ENCODE measurements around the gene SVIL. TPM values are rescaled to one million over a fixed set of nuclear protein-coding genes. Genes with fewer than 3 reads are reported as not detected.
A peak's percentile ranks its signal among the peaks of the same experiment; 100 is the strongest.

SVIL gene
- total RNA-seq, 1 donor, result 36.9 TPM

DNA sequence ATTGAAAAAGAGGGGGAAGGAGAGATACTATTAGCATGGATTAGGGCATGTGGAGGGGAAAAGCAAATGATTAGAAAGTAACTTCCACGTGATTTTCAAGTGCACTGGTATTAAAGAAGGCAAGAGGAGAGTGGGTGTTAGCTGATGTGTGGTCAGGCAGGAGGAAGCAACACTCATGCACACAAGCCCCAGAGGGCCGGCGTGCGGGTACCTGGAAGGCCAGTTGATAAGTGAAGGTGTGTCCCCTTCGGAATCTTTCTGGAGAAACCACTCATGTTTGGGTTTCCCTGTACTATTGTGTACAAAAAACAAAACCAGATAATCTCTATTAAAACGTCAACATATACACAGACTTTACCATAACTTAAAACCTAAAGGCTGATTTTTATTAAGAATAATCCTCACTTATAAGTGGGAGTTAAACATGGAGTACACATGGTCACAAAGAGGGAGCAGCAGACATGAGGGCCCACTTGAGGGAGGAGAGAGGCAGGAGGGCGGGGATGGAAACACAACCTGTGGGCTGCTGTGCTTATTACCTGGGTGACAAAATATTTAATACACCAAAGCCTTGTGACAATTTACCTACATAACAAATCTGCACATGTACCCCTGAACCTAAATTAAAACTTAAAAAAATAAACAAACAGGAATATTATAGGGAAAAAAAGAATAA is 98.9 kb downstream of the SVIL start:
- Histone ChIP-seq H3K27ac (ENCODE audit: low read depth, low read length) (peak overlapping the region; percentile 90), H2AFZ (ENCODE audit: low read length) (peak overlapping the region; percentile 30), H3K79me2 (ENCODE audit: insufficient read depth, low read length) (peaks cover 24% of the 10 kb centered on the region), H3K4me2 (ENCODE audit: insufficient read depth, low read length) (peak overlapping the region; percentile 81), H3K27me3 (ENCODE audit: insufficient read depth, low read length) (no peaks in the 10 kb centered on the region), H3K36me3 (ENCODE audit: insufficient read depth, low read length) (peaks cover 4% of the 10 kb centered on the region), H3K4me1 (ENCODE audit: insufficient read depth, low read length) (peaks cover 32% of the 10 kb centered on the region), H3K4me3 (ENCODE audit: insufficient read depth, low read length) (peak overlapping the region; percentile 53), H3K9me3 (ENCODE audit: low read depth, low read length) (no peaks in the 10 kb centered on the region), H4K20me1 (ENCODE audit: insufficient read depth, low read length) (no peaks in the 10 kb centered on the region)
- no peak for DNase-seq (ENCODE audit: insufficient read length, low spot score, missing footprints)
- TF ChIP-seq, protein P1, sequence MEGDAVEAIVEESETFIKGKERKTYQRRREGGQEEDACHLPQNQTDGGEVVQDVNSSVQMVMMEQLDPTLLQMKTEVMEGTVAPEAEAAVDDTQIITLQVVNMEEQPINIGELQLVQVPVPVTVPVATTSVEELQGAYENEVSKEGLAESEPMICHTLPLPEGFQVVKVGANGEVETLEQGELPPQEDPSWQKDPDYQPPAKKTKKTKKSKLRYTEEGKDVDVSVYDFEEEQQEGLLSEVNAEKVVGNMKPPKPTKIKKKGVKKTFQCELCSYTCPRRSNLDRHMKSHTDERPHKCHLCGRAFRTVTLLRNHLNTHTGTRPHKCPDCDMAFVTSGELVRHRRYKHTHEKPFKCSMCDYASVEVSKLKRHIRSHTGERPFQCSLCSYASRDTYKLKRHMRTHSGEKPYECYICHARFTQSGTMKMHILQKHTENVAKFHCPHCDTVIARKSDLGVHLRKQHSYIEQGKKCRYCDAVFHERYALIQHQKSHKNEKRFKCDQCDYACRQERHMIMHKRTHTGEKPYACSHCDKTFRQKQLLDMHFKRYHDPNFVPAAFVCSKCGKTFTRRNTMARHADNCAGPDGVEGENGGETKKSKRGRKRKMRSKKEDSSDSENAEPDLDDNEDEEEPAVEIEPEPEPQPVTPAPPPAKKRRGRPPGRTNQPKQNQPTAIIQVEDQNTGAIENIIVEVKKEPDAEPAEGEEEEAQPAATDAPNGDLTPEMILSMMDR (IDR thresholded peaks at IDR 0.05; ENCODE audit: extremely low read depth, low read depth, low read length), result peak; percentile 5

DNA sequence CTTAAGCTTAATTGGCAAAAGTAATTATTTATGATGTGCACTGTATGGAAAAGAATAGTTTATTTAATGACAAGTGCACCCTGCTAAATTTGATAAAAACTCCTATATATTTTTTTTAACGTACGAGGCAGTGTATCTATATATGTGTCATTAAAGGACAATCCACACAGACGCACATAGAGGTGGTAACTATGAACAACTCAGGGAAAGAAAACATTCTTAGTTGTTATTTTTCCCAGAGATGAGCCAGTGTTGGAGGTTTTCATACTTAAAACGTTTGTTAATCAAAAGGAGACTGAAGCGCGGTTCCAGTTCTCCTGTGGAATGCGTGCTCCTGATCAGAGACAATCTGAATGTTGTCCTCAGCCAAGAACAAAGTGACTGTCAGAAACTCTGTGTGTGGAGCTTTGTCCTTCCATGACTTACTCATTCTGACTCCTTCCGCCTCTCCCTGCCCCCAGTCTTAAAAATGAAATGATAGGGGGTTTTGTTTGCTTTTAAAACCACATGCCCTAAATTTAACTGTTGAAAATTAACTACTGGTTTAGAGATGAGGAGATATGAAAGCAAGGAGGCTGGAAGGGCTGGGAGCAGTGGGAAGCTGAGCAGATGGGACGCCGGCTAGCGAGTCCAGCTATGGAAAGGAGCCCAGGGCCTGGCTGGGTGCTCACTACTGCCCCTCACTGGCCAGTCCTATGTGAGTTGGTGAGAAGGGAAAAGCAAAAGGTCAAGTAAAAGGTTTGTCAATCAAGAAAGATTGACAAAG is 99.6 kb downstream of the SVIL start:
- Histone ChIP-seq H2AFZ (ENCODE audit: low read length) (peak overlapping the region; percentile 30), H3K36me3 (ENCODE audit: insufficient read depth, low read length) (peaks cover 4% of the 10 kb centered on the region), H3K4me1 (ENCODE audit: insufficient read depth, low read length) (peaks cover 32% of the 10 kb centered on the region), H3K9me3 (ENCODE audit: low read depth, low read length) (no peaks in the 10 kb centered on the region), H3K4me2 (ENCODE audit: insufficient read depth, low read length) (peak overlapping the region; percentile 81), H3K27me3 (ENCODE audit: insufficient read depth, low read length) (no peaks in the 10 kb centered on the region), H3K79me2 (ENCODE audit: insufficient read depth, low read length) (peaks cover 20% of the 10 kb centered on the region), H3K4me3 (ENCODE audit: insufficient read depth, low read length) (peak overlapping the region; percentile 53), H4K20me1 (ENCODE audit: insufficient read depth, low read length) (no peaks in the 10 kb centered on the region), H3K27ac (ENCODE audit: low read depth, low read length) (peak overlapping the region; percentile 90)
- TF ChIP-seq, protein P1 (IDR thresholded peaks at IDR 0.05; ENCODE audit: extremely low read depth, low read depth, low read length), result peak; percentile 99
- peak; percentile 95 for DNase-seq (ENCODE audit: insufficient read length, low spot score, missing footprints)

DNA sequence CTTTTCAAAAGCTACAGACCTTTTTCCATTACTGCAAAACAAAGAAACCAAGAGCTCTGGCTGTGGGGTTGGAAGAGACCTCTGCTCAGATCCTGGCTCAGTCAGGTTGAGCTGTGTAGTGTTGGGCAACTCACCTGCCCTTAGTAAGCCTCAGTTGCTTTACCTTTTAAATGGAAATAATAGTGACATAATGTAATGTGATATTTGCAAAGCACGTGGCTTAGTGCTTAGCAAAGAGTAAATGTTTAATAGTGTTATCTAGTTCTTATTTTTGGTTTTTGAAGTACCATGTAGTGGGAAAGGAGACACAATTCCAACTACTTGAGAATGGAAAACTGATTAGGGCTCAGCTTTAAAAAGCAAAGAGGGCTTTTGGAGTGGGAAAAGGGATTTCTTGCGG is 100.2 kb downstream of the SVIL start:
- no peaks in the 10 kb centered on the region for H3K9me3 ChIP-seq (ENCODE audit: low read depth, low read length)
- peaks cover 4% of the 10 kb centered on the region for H3K36me3 ChIP-seq (ENCODE audit: insufficient read depth, low read length)
- DNase-seq (ENCODE audit: insufficient read length, low spot score, missing footprints), result no peak
- H2AFZ ChIP-seq (ENCODE audit: low read length), result no peak overlapping the region
- peak overlapping the region; percentile 81 for H3K4me2 ChIP-seq (ENCODE audit: insufficient read depth, low read length)
- no peaks in the 10 kb centered on the region for H3K27me3 ChIP-seq (ENCODE audit: insufficient read depth, low read length)
- peaks cover 18% of the 10 kb centered on the region for H3K79me2 ChIP-seq (ENCODE audit: insufficient read depth, low read length)
- TF ChIP-seq, protein P1 (IDR thresholded peaks at IDR 0.05; ENCODE audit: extremely low read depth, low read depth, low read length), result no peak
- H3K4me1 ChIP-seq (ENCODE audit: insufficient read depth, low read length), result peaks cover 32% of the 10 kb centered on the region
- H3K27ac ChIP-seq (ENCODE audit: low read depth, low read length), result peak overlapping the region; percentile 90
- no peak overlapping the region for H3K4me3 ChIP-seq (ENCODE audit: insufficient read depth, low read length)
- no peaks in the 10 kb centered on the region for H4K20me1 ChIP-seq (ENCODE audit: insufficient read depth, low read length)

- H3K36me3 ChIP-seq (ENCODE audit: insufficient read depth, low read length), result peaks cover 4% of the 10 kb centered on the region
- H3K9me3 ChIP-seq (ENCODE audit: low read depth, low read length), result no peaks in the 10 kb centered on the region
- TF ChIP-seq, protein P1 (IDR thresholded peaks at IDR 0.05; ENCODE audit: extremely low read depth, low read depth, low read length), result no peak
- no peaks in the 10 kb centered on the region for H3K27me3 ChIP-seq (ENCODE audit: insufficient read depth, low read length)
- H3K79me2 ChIP-seq (ENCODE audit: insufficient read depth, low read length), result peaks cover 18% of the 10 kb centered on the region
- peaks cover 32% of the 10 kb centered on the region for H3K4me1 ChIP-seq (ENCODE audit: insufficient read depth, low read length)
- no peak for DNase-seq (ENCODE audit: insufficient read length, low spot score, missing footprints)
- no peak overlapping the region for H3K4me3 ChIP-seq (ENCODE audit: insufficient read depth, low read length)
- H3K27ac ChIP-seq (ENCODE audit: low read depth, low read length), result peak overlapping the region; percentile 90
- H3K4me2 ChIP-seq (ENCODE audit: insufficient read depth, low read length), result no peak overlapping the region
- no peak overlapping the region for H2AFZ ChIP-seq (ENCODE audit: low read length)
- no peaks in the 10 kb centered on the region for H4K20me1 ChIP-seq (ENCODE audit: insufficient read depth, low read length)
Observed at GRCh38 chr10:29533696-29534285, 101.0 kb downstream of the SVIL start.
